ENCODE results near the gene EPB41L4B.

- TF ChIP-seq CTCF (IDR thresholded peaks at IDR 0.05; ENCODE audit: poor library complexity, severe bottlenecking) (no peak), EP300 (conservative IDR thresholded peaks at IDR 0.05; ENCODE audit: poor library complexity, severe bottlenecking) (no peak), POLR2AphosphoS5 (IDR thresholded peaks at IDR 0.05) (no peak), RAD21 (conservative IDR thresholded peaks at IDR 0.05) (no peak), EZH2 (IDR thresholded peaks at IDR 0.05; ENCODE audit: borderline replicate concordance, insufficient read depth, low read length, poor library complexity, severe bottlenecking) (no peak), TAF1 (IDR thresholded peaks at IDR 0.05; ENCODE audit: low read depth) (no peak), MXI1 (conservative IDR thresholded peaks at IDR 0.05; ENCODE audit: poor library complexity, severe bottlenecking) (no peak), SMC3 (conservative IDR thresholded peaks at IDR 0.05; ENCODE audit: poor library complexity) (no peak)
- TF ChIP-seq, protein P1, sequence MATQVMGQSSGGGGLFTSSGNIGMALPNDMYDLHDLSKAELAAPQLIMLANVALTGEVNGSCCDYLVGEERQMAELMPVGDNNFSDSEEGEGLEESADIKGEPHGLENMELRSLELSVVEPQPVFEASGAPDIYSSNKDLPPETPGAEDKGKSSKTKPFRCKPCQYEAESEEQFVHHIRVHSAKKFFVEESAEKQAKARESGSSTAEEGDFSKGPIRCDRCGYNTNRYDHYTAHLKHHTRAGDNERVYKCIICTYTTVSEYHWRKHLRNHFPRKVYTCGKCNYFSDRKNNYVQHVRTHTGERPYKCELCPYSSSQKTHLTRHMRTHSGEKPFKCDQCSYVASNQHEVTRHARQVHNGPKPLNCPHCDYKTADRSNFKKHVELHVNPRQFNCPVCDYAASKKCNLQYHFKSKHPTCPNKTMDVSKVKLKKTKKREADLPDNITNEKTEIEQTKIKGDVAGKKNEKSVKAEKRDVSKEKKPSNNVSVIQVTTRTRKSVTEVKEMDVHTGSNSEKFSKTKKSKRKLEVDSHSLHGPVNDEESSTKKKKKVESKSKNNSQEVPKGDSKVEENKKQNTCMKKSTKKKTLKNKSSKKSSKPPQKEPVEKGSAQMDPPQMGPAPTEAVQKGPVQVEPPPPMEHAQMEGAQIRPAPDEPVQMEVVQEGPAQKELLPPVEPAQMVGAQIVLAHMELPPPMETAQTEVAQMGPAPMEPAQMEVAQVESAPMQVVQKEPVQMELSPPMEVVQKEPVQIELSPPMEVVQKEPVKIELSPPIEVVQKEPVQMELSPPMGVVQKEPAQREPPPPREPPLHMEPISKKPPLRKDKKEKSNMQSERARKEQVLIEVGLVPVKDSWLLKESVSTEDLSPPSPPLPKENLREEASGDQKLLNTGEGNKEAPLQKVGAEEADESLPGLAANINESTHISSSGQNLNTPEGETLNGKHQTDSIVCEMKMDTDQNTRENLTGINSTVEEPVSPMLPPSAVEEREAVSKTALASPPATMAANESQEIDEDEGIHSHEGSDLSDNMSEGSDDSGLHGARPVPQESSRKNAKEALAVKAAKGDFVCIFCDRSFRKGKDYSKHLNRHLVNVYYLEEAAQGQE (IDR thresholded peaks at IDR 0.05; ENCODE audit: borderline replicate concordance) = no peak
Measured at GRCh38 chr9:109253241-109253636, 67.6 kb downstream of the EPB41L4B start.

All from neural cell (in vitro differentiated cells).